ENCODE measurements around the gene PPP2R5E. TPM values are rescaled to one million over a fixed set of nuclear protein-coding genes. Genes with fewer than 3 reads are reported as not detected.

Gene PPP2R5E
- total and polyA plus RNA-seq, 8 donors, result 33.4 to 45.3 (median 38.5) TPM

GRCh38 chr14:63421919-63422318 is 121.3 kb downstream of the PPP2R5E start:
- Histone ChIP-seq H3K4me3 (no peak overlapping the region), H3K36me3 (peaks cover 0 to 27% of the 10 kb centered on the region in 2 donors), H3K9me3 (no peaks in the 10 kb centered on the region), H3K4me1 (peaks cover 0 to 2% of the 10 kb centered on the region in 2 donors), H3K27me3 (no peaks in the 10 kb centered on the region), H3K27ac (no peak overlapping the region)
- ATAC-seq, result no peak
- intact Hi-C loops (cut with DNase I), result no loop called here
- DNase-seq, result no peak
- no peak for TF ChIP-seq CTCF (IDR thresholded peaks at IDR 0.05)

GRCh38 chr14:63421226-63421625 is 122.0 kb downstream of the PPP2R5E start:
- Histone ChIP-seq H3K4me1 (peaks cover 0 to 2% of the 10 kb centered on the region in 2 donors), H3K4me3 (no peak overlapping the region), H3K36me3 (peaks cover 0 to 27% of the 10 kb centered on the region in 2 donors), H3K27ac (no peak overlapping the region), H3K27me3 (no peaks in the 10 kb centered on the region), H3K9me3 (no peaks in the 10 kb centered on the region)
- ATAC-seq, result no peak
- TF ChIP-seq CTCF (IDR thresholded peaks at IDR 0.05), result no peak
- intact Hi-C loops (cut with DNase I), result no loop called here
- DNase-seq, result no peak

GRCh38 chr14:63418020-63418419 is 125.2 kb downstream of the PPP2R5E start:
- intact Hi-C loops (cut with DNase I), result no loop called here
- peaks cover 0 to 2% of the 10 kb centered on the region in 2 donors for H3K4me1 ChIP-seq

GRCh38 chr14:63413009-63413408 is 130.2 kb downstream of the PPP2R5E start:
- Histone ChIP-seq H3K27ac (no peak overlapping the region), H3K27me3 (no peaks in the 10 kb centered on the region), H3K36me3 (peaks cover 0 to 2% of the 10 kb centered on the region in 2 donors), H3K9me3 (no peaks in the 10 kb centered on the region), H3K4me3 (no peak overlapping the region), H3K4me1 (peaks cover 0 to 2% of the 10 kb centered on the region in 2 donors)
- intact Hi-C loops (cut with DNase I), result no loop called here
- DNase-seq, result no peak
- TF ChIP-seq CTCF (IDR thresholded peaks at IDR 0.05), result no peak
- ATAC-seq, result no peak

More at GRCh38 chr14:63418020-63418419, 125.2 kb downstream of the PPP2R5E start:
- H3K27ac ChIP-seq, result no peak overlapping the region
- DNase-seq (no peak), ATAC-seq (peak; percentile 72)
- no peaks in the 10 kb centered on the region for H3K9me3 ChIP-seq
- no peak for TF ChIP-seq CTCF (IDR thresholded peaks at IDR 0.05)
- no peak overlapping the region for H3K4me3 ChIP-seq
- no peaks in the 10 kb centered on the region for H3K27me3 ChIP-seq
- peaks cover 0 to 27% of the 10 kb centered on the region in 2 donors for H3K36me3 ChIP-seq

GRCh38 chr14:63406333-63406732 is 136.8 kb downstream of the PPP2R5E start:
- TF ChIP-seq CTCF (IDR thresholded peaks at IDR 0.05), result no peak
- no peaks in the 10 kb centered on the region for H3K4me1 ChIP-seq
- ATAC-seq, result no peak

More at GRCh38 chr14:63406333-63406732, 136.8 kb downstream of the PPP2R5E start:
- Histone ChIP-seq H3K4me3 (no peak overlapping the region), H3K27me3 (no peaks in the 10 kb centered on the region), H3K36me3 (peaks cover 0 to 6% of the 10 kb centered on the region in 2 donors), H3K9me3 (no peaks in the 10 kb centered on the region), H3K27ac (no peak overlapping the region)
- no peak for DNase-seq
- intact Hi-C loops (cut with DNase I), result no loop called here

Measured in left lung (tissue), 10 donors.